A673 (cell line): ENCODE data around the gene AP5B1.

Experiments used
- CTCF ChIP-seq: fragments of 300-800, 200-600 bp; sonication (generic); conservative IDR thresholded peaks from 2 replicates; pipeline ENCODE4 v1.5.1; 2017; ENCODE audit warnings: low read depth, mild to moderate bottlenecking, antibody characterized with exemption, low read length, moderate library complexity, mixed read lengths
- EZH2 ChIP-seq: fragments of 200-600 bp; sonication (generic); IDR thresholded peaks from 2 replicates; pipeline ENCODE4 v1.6.1; 2017; ENCODE audit warnings: borderline replicate concordance, low read depth, mild to moderate bottlenecking, mixed read lengths, antibody characterized with exemption, low read length; ENCODE audit not compliant: poor library complexity, severe bottlenecking

- no peak for TF ChIP-seq CTCF
- peak; percentile 97 for TF ChIP-seq EZH2
Measured at GRCh38 chr11:65787649-65788622, 7.2 kb upstream of the AP5B1 start.
